NCI-H345 treated with DMSO at 0.1 percent for 48 hours (cell line): Measurements from ENCODE around the gene ADAMTS8.

Experiments used
- DNase-seq: peaks from one replicate; lab custom pipeline; 2025; ENCODE audit not compliant: unreplicated experiment; lab: John Stamatoyannopoulos, UW

ADAMTS8 gene

DNA sequence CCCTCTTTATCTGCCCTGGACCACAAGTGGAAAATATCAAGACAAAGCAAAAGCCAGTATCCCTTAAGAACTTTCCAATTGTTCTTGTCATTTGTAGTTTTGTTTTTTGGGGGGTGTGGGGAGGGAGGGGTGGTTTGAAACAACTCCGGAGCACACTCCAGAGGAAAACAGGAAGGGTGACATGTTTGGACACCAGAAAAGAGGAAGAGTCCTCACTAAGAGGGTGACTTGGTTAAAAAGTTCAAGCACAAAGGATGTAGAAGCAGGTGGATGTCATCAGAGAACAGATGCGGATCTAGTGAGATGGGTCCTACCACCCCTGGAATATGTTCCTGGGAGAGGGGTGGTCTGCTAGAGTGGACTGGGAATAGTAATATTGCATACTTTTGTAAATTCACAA is 25.8 kb downstream of the ADAMTS8 start:
- no peak for DNase-seq

- no peak for DNase-seq
These were observed 27.5 kb downstream of the ADAMTS8 start for GRCh38 chr11:130400781-130401483.

DNA sequence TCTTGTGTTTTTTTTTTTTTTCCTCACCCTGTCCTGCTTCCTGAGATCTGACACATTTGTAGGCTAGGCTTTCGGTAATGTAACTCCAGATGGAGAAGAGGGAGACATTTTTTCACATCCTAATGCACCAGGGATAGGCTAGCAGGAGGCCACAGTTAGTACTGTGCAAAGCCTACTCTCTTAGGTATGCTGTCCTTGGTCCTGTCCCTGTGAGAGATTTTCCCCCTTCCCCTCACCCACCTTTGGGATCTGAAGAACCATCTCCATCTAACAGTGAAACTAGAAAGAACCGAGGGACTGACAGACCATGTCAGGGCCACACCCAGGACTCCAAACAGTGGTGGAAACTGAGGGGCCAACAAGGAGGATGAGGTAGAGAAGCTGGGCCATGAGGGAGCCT is 29.2 kb downstream of the ADAMTS8 start:
- no peak for DNase-seq

GRCh38 chr11:130397780-130398179 is 30.6 kb downstream of the ADAMTS8 start:
- no peak for DNase-seq

GRCh38 chr11:130396965-130397364 is 31.4 kb downstream of the ADAMTS8 start:
- DNase-seq = no peak

DNA sequence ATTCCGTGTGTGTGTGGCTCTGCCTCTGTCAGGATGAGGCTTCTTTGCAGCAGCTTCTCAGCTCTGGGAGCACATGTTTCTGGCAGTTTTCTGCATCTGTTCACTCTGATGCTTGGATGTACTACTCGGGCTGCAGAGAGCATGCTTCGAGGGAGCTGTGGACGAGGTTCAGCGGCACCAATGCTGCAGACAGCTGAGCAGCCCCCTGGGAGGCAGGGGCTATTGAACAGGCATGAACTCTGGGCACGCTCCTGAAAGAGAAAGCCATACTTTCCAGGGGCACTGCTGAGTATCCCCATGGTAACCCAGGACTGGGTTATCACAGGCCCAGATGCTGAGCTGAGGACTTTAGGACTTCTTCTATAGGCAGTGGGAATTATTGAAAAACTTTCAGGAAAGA is 33.8 kb downstream of the ADAMTS8 start:
- no peak for DNase-seq

- no peak for DNase-seq
These were observed 36.7 kb downstream of the ADAMTS8 start for GRCh38 chr11:130391711-130392110.

DNA sequence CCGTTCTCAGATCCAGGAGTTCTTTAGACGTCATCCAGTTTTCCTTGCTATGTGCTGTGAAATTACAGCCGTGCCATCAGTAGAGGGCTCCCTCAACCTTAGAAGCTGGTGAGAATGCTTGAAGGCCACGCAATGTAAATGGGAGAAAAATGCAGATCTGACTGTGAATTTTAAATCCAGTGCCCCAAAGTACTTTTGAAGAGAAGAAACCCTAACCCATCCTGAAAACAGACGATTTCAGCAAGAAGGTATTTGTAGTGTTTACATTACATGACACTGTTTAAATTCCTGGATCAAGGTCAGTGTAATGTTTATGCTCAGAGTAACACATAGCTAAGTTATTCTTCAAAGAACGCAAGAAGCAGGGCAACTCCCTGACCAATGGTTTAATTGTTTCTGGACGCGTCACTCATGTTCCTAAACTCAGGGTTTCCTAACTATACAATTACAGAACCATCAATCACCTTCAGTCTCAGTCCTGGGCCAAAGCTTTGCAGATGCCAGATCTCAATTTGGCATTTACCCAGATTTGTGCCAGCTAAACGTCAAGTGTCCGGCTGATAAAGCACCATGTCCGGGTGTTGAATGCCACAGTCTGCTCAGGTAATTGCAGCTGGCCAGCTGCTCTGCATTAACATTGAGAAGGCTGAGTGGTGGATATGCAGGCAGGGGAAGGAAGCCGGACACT is 38.2 kb downstream of the ADAMTS8 start:
- DNase-seq = no peak

DNA sequence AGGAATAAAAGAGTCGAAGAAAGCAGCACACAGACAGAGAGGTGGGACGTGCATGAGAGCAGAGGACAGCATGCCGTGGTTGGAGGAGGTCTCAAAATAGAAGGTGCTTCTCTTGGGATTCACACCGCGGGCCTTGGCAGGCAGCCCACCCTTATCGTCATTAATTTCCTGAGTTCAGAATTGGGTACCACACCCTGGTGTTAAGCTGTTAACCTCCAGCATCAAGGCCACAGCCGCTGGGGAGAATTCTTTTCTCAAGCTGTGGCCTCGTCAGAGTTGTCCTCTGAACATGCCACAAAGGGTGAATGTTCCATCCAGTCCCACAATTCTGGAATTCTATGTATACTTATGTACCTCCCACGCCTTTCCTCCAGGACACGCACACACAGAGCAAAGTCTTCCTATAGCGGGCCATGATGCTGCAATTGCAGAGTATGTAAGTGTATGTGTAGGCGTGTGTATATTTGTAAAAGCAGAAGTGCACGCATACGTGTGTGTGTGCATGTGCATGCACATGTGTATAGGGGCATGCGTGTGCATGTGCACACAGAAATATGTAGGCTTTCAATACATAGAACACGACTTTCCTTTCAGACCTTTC is 39.0 kb downstream of the ADAMTS8 start:
- DNase-seq = no peak

DNA sequence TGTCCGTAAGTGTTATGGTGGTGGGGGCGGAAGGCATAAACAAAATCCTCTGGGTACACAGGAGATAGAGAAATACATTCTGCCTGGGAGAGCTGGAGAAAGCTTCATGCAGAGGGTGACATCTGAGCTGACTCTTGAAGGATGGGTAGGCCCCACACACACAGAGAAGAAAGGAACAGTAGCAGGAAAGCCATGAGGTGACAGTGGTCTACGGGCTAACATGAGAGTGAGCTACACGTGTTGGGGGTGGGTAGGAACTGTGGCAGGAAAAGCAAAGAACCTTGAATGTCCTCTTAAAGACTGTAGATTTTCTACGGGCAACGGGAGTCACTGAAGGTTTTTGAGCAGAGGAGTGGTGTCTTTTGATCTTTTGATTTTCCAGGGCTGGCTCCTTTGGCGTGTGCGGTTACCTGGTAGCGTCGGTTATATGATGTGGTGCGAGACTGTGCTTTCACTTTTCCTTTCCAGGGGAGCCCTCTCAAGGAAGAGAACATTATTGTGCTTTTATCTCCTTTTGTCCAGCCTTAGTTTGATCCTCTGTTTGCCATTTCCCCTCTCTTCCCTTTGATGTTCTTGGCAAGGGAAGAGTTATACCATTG is 39.7 kb downstream of the ADAMTS8 start:
- DNase-seq = no peak

DNA sequence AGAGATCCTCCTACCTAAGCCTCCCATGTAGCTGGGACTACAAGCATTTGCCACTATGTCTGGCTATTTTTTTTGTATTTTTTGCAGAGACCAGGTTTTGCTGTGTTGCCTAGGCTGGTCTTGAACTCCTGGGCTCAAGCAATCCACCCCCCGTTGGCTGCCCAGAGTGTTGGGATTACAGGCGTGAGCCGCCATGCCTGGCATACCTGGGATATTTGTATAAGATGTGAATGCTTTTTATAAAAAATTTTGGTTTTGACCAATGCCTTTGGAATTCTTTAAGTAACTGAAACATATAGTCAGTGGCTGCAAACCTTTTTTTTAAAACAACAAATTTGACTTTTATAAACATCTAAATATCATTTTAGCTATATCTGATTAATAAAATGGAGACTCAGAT is 42.4 kb downstream of the ADAMTS8 start:
- no peak for DNase-seq

DNA sequence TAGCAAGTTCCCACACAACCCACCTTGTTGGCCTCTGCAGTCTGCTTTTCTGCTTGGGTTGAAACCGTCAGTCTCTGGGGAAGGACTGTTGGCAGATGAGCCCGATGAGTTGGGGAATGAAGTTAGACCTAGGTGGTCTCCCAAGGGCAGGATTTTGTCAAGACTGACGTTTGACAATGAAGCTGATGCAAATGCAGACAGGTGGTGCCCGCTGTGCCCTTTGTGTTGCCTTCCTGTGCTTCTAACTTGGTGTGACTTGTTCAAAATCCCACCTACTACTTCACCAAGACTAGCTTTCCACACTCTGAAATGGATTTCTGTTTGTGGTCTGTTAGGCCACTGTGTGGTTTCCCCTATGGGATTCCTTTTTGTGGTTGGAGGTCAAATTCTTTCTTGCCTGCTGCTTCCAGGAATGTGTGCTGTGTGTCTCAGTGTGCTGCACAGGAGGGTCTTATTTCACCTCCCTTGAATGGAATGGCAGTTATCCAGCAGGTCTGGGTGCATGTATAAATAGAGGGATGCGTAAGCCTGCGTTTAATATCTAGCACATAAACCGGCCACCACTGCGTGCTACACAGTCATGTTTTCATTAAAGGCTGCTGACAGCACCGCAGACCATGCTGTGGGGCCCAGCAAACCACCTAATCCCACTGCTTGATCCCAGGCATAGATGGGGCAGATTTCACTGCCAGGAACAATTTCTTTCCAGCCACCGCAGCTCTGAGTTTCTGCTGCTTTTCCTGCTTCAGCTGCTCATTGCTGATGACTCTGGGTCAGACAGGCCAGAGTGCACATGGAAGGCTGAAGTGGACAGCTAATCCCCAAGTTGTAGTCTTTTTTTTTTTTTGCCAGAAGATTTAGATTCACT is 44.8 kb downstream of the ADAMTS8 start:
- DNase-seq = no peak

- no peak for DNase-seq
These were observed 47.1 kb downstream of the ADAMTS8 start for GRCh38 chr11:130381317-130381716.

- DNase-seq = no peak
These were observed 47.6 kb downstream of the ADAMTS8 start for GRCh38 chr11:130380778-130381177.

- DNase-seq = no peak
These were observed 49.1 kb downstream of the ADAMTS8 start for GRCh38 chr11:130379276-130379675.

DNA sequence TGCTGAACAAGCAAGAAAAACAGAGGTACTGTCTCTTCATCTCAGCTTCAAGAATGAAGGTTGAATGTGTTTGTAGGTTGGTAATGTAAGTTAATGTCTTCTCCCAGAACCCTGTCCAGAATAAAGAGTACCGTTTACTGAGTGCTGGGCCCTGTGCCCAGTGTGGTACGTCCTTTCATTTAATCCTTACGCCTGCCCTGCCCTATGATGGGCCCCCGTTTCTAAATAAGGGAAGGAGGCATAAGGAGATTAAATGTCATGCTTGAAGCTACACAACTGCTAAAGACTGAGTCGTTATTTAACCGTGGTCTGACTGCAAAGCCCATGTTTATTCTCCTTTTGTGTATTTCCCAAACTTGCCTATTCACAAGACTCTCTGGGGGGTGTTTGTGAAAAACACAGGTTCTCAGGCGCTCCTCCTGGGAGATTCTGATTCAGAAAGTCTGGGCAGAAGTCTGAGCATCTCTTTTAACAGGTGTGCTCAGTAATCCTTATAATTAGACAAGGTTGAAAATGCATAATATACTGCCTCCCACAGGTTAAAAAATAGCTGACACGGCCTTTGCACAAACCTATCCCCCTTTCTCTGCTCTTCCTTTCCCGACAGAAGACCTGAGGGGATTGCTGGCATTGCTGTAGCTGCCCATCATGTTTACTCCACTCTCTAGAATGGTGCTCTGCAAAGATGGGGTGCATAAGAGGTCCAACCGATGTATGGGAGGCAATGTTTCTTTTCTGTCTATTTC is 57.4 kb downstream of the ADAMTS8 start:
- no peak for DNase-seq

DNA sequence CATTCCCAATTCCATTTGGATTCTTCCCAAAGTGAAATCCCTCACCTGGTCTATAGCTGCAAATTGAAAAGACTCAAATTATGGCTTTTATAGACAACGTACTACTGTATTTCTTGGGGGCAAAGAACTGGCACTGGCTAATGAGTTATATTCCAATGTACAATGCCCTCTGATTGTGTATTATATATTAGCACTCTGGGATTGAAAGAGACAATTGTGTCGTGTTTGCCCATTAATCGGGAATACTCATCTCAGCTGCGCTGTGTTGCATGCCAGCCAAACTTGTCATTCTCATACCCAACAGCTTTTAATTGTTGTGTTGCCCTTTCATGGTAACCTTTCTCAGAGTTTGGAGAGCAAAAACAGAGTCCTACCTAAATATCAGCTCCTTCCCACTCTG is 58.7 kb downstream of the ADAMTS8 start:
- DNase-seq = no peak

GRCh38 chr11:130369141-130369691 is 59.2 kb downstream of the ADAMTS8 start:
- no peak for DNase-seq

GRCh38 chr11:130359419-130359818 is 69.0 kb downstream of the ADAMTS8 start:
- DNase-seq = no peak

- no peak for DNase-seq
These were observed 70.0 kb downstream of the ADAMTS8 start for GRCh38 chr11:130358398-130358797.
